Measurements from ENCODE around the gene SLC8B1.
"Not testable (repeated sequence)": the region's sequence is repeated elsewhere in the genome, so short reads cannot be mapped to it uniquely, and the experiment has no call there.

SLC8B1 gene

DNA sequence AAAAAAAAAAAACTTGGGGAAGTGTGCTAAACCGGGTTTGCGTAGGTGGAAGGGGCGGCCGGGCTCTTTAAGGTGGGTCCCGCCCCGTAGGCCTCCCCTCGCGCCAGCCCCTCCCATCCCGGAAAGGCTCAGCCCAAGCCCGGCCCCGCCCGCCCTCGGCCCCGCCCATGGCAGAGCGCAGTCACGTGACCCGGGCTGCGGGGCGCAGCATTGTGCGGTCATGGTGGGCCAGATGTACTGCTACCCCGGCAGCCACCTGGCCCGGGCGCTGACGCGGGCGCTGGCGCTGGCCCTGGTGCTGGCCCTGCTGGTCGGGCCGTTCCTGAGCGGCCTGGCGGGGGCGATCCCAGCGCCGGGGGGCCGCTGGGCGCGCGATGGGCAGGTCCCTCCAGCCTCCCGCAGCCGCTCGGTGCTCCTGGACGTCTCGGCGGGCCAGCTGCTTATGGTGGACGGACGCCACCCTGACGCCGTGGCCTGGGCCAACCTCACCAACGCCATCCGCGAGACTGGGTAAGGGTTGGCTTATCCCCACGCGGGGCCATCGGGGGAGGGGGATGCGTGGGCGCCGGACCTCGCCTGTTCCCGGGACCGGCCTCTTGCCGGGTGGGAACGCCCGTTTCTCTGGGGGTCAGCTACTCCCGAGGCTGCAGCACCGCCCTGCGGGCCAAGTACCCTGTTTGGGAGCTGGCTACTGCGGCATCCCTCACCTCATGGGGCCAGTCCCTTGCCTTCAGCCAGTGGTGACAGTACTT, 23.6 kb upstream of the SLC8B1 start, which contains the start of gene PLBD2:
Gene PLBD2 (plus strand): TSS at position 207 of the 752 bp plus-strand sequence. CDS start 14 bp downstream, at position 221.
- DNase-seq (ENCODE audit: low read depth in 3 of 3) = peak; percentile 91 to 94 (median 92)

DNA sequence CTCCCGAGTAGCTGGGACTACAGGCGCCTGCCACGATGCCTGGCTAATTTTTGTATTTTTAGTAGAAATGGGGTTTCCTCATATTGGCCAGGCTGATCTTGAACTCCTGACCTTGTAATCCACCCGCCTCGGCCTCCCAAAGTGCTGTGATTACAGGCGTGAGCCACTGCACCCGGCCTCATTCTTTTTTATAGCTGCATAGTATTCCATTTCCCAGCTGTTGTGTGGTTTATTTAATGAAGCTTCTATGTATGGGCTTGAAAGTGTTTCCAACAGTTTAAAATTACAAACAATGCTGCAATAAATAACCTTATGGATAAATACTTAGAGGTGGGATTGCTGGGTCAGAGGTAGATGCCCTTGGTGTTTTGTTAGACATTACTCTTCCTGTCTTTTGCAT, 19.3 kb upstream of the SLC8B1 start:
- not testable (repeated sequence) for DNase-seq (ENCODE audit: low read depth in 3 of 3)

DNA sequence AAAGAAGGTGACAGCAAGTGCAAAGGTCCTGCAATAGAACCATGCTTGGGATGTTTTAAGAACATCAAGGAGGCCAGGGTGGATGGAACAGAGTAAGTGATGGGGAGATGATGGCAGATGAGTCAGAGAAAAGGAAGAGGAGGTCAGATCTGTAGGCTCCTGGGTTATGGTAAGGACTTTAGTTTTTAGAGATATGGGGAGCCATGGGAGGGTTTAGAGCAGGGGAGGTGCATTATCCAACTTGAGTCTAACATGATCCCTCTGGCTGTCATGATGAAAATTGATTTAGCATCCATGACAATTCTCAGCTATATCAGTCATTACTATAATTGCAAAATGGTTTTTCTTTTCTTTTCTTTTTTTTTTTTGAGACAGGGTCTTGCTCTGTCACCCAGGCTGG, 16.2 kb upstream of the SLC8B1 start:
- DNase-seq (ENCODE audit: low read depth in 3 of 3) = no peak

DNA sequence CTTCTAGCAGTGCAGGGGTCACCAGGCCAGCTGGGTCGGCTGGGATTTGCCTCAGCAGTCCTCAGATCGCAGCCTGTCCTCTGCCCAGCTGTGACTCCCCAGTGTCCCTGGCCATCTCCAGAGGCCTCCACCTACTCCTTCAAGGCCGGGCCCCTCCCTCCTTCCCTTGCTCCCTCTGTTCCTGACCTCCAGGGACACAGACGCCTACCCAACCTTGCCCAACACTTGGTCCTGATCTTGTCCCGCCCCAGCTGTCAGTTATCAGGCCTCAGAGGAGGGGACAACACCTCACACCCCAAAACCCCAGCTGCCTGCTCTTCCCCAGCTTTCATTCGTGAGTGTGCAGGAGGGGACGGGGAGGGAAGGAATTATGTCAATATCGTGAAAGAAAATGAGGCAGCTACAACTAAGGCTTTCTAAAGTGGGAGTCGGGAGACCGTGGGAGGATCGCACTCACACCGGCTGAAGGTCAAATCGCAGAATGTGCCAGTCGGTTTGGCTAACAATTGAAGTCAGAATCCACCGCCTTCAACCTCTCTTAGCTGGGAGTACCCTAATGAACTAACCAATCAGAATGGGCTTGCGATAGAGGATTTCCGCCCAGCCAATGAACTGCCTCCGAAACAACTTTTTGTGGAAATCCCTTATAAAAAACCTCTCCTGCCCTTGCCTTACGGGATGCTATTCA, 14.1 kb upstream of the SLC8B1 start:
- DNase-seq (ENCODE audit: low read depth in 3 of 3) = no peak

DNA sequence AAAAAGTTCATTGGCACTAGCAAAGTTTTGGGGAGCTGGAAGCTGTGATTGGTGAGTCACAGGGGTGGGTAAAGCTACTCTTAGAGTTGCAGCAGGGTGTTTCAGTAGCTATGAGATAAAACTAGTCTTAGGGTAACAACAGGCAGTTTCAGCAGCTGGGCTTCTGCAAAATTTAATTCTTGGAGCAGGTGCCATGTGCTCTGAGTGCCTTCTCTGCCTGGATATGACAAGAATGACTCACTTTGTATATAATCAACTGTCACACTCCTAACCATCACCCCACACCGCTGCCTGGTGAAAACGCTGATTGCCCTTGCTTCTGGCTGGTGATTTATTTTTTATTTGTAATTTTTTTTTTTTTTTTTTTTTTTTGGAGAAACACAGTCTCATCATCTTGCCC, 13.0 kb upstream of the SLC8B1 start:
- no peak for DNase-seq (ENCODE audit: low read depth in 3 of 3)

DNA sequence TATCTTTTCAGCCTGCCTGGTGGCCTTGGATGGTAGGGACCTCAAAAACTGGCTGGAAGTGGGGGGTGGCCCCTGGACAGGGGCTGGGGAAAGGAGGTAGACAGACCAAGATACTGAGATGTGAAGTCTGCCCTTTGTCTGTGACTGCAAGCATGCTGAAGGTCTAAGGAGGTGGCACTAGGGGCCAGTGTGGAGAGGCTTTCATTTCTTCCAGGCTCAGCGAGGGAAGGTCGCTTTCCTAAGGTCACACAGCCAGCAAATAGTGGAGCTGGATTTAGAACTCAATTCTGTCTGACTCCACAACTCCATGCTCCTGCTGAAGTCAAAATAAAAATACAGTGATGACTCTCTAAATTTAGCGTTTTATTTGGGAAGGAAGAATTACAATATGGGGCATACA, 12.2 kb upstream of the SLC8B1 start:
- DNase-seq (ENCODE audit: low read depth in 3 of 3) = no peak

DNA sequence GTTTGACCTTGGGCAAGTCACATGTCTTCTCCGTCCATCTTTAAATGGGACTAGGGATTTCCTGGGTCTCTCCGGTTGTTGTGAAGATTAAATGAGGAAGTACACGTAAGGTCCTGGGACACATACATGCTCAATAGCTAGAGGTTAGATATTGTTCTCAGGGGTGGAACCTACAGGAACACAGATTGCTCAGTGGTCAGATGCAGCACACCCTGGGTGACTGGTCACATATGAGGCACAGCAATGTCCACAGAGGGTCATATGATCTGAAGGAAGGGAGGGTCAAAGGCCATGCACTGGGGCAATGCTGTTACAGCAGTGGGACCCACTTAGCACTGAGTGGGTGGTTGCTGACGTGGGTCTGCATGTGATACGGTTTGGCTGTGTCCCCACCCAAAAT, 11.4 kb upstream of the SLC8B1 start:
- no peak for DNase-seq (ENCODE audit: low read depth in 3 of 3)

DNA sequence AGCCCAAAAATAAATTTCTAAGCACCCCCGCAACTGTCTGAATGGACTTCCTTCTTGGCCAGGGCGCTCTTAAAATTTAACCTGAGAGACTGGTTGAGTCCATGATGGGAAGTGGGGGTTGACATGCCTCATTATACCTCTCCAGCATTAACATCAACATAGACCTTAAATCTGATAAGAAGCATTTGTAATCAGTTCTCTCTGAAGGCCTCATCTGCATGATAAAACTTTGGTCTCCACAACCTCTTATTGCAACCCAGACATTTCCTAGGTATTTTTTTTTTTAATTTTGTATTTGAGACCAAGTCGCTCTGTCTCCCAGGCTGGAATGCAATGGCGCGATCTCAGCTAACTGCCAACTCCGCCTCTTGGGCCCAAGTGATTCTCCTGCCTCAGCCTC, 10.4 kb upstream of the SLC8B1 start:
- no peak for DNase-seq (ENCODE audit: low read depth in 3 of 3)

DNA sequence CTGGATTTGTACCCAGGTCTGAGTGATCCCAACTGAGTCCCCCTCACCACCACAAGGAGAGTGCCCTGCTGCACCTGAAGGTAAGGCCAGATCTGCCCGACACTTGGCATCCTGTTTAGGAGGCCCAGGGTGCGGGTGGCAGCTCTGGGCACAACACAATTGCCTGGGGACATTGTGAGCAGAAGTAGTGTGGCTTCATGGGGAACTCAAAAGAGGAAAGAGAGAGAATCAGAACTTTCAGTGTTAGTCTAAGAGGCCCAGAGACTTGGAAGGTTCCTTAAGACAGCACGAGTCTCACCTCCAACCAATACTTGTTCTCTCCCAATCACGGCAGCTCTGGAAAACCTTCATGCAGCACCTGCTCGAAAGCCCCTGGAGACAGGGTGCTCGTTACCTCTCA, 6.6 kb upstream of the SLC8B1 start:
- DNase-seq (ENCODE audit: low read depth in 3 of 3) = no peak

DNA sequence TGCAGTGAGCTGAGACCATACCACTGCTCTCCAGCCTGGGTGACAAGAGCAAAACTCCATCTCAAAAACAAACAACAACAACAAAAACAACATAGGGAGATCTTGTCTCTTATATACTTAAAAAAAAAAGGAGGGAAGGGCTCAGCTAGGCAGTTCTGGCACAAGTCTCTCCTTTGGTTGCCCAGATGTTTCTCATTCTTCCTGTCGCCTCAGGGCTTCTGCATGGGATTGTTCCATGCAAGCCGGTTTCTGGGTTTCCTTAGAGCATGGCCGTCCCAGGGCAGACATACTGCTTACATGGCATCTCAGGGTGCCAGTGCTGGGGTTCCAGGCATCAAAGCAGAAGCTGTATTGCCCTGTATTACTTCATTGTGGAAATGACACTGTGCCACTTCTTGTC, 5.2 kb upstream of the SLC8B1 start:
- DNase-seq (ENCODE audit: low read depth in 3 of 3) = no peak

DNA sequence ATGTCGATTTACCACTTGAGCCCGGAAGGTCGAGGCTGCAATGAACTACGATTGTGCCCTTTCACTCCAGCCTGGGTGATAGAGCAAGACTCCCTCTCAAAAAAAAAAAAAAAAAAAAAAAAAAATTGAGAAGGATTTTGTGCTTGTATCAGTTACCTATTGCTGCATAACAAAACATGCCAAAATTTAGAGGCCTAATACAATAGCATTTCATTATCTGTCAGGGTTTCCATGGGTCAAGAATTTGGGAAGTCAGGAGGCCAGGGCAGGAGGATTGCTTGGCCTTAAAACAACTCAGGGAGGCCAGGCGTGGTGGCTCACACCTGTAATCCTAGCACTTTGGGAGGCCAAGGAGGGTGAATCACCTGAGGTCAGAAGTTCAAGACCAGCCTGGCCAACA, 4.6 kb upstream of the SLC8B1 start:
- DNase-seq (ENCODE audit: low read depth in 3 of 3) = no peak

DNA sequence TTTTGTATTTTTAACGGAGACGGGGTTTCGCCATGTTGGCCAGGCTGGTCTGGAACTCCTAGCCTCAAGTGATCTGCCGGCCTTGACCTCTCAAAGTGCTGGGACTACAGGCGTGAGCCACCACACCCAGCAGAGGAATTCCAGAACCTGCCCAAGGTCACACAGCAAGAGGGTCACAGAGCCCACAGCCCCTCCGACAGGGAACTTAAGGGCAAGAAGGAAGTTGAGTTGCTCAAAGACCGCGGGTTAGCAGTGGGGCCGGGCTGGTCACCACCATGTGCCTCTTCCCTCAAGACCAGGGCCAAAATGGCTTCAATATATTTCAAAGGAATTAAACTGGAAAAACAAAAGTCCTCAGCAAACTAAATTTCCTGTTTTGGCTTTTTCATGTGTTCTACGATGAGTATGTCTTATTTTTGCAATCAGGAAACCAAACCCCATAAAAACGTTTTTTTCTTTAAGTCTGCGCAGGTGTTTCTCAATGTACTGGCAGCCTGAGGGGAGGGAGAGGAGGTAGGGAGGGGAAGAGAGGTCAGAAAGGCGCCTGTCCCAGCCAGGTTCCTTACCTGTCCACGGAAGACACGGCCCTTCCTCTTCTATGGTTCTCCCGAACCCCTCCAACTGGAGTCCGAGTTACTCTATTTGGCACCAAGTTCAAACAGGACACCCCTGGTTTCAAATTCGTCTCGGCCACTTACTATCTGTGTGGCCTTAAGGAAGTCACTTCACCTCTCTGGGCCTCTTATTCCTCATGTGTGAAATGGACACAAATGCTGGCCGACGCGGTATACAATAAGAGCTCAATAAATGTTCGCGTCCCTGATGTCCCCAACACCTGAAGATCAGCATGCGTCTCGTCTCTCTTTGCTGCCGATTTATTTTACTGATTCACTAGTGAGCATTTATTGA, 778 bp downstream of the SLC8B1 start:
- no peak for DNase-seq (ENCODE audit: low read depth in 3 of 3)

DNA sequence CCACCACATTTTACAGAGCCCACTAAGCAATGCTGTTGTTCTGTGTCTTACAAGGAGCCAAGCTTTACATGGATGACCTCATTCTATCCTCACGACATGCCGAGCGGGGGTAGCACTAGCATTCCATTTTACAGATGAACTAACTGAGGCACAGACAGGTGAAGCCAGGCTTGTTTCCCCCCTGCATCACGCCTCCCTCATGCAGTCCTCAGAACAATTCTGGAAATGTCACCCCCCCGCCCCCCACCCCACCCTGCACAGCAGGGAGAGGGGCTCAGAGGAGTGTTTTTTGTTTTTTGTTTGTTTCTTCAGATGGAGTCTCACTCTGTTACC, 1.5 kb downstream of the SLC8B1 start:
- no peak for DNase-seq (ENCODE audit: low read depth in 3 of 3)

DNA sequence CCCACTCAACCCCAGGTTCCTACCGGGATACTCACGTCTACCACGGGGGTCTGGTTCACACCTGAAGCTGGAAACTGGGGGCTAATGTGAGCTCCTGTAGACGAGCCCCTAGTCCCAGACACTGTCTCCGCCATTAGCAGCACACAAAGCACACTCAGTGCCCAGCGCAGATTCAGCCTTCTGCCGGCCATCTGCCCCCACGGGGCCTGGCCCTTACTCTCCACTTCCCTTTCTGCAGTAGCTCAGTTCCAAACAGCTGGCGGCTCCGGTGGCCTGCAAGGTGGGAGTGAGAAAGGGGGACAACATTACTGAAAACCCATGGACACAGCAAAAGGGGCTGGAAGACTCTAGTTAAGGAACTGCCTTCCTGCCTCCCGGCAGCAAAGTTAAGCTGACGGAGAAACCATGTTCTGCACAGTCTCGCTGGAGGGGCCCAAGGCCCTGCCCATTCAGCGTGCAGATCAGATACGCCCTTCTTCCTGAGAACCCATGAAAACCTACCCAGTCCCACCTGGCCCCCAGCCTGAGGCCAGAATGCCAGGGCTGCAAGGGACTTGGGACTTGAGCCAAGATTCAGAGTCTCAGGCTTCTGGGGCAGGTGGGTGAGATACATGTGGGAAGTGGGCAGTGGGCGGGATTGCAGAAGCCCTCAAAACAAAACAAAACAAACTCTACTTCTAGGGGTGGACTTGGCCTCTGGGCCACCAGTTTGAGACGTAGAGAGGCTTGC, 2.1 kb downstream of the SLC8B1 start:
- DNase-seq (ENCODE audit: low read depth in 3 of 3) = no peak

DNA sequence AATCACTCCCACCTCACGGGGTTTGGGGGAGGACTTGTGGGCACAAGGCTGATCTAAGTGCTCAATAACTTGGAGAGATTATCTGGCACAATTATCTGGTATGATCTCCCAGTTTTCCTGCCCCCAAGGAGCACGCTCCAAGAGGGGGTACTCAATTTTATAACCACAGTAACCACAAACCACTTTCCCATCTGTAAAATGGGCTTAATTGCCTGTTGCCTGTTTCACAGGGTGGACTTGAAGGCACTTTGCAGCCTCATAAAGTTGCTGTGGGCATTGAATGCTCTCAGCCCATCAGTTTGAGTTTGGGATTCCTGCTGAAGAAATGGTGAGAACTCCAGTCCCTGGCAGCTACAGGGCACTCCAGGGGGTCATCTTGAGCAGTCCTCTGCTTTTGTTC, 4.4 kb downstream of the SLC8B1 start:
- DNase-seq (ENCODE audit: low read depth in 3 of 3) = no peak

DNA sequence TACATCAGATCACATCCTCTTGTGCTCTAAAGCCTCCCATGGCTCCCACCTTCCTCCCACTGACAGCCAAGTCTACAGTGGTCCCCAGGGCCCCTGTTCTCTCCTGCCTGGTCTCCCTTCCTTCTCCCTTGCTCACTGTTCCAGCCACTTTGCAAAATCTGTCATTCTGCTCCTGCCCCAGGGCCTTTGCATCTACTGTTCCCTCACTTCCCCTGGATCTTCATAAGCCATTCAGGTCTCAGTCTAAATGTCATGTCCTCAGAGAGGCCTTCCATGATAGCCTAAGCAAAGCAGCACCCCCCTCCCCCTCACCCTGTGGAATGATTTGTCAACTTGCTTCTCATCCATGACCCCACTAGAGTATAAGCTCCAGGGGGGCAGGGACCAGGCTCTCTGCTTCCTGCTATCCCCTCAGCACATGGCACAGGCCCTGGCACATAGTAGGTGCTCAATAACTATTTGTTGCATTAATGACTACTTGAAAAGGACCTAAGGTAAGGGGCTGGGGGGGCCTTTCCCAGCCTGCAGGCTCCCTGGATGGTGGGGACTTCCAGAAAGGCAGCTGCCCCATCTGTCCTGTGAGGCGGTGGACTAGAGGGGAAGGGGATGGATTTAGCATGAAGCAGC, 5.0 kb downstream of the SLC8B1 start:
- DNase-seq (ENCODE audit: low read depth in 3 of 3) = no peak

DNA sequence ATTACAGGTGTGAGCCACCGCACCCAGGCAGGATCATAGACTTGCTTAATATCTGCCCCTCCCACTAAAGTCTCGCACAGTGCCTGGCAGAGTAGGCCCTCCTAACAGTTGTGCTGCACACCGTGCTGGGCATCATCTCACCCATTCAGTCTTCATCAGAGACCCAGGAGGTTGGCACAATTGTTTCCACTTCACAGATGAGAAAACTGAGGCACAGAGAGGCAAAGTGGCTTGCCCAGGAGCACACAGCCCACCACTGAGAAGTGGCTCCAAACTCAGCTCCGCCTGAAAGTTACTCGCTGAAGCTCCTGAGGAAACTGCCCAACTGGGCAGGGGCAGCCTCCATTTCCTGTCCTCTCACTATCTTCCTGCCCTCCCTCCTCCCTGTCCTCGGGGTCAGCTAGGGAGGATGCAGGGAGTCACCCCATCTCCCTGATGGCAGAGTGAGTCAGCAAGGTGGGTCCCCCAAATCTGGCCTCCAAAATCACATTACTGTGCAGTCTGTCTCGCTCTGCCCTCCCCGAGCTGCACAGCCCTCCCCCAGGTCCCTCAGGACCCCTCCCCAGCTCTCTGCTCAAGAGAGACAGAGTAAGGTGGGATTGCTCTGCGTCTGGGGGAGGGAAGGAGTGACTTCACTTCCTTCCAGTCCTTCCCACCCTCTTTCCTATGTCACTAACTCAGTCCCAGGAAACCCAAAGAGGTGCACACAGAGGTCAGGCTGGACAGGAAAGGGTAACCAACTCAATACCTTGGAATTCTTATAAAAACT, 5.7 kb downstream of the SLC8B1 start:
- no peak for DNase-seq (ENCODE audit: low read depth in 3 of 3)

DNA sequence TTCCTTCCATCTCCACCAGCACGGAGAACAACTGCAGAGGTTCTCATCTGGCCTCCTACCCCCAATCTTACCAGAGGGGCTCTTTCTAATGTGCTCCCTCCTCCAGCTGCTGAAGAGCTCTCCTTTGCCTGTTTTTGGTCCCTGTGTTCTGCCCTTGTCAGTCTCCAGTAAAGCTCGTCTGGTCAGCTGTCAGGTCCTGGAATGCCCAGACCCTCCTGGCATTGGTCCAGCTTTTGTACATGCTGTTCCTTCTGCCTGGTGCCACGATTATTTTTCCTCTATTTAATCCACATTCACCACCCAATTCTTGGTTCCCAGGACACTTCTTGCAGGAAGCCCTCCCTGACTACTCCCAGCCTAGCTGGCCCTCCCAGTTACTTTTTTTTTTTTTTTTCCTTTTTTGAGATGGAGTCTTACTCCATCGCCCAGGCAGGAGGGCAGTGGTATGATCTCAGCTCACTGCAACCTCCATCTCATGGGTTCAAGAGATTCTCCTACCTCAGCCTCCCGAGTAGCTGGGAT, 6.5 kb downstream of the SLC8B1 start:
- no peak for DNase-seq (ENCODE audit: low read depth in 3 of 3)

DNA sequence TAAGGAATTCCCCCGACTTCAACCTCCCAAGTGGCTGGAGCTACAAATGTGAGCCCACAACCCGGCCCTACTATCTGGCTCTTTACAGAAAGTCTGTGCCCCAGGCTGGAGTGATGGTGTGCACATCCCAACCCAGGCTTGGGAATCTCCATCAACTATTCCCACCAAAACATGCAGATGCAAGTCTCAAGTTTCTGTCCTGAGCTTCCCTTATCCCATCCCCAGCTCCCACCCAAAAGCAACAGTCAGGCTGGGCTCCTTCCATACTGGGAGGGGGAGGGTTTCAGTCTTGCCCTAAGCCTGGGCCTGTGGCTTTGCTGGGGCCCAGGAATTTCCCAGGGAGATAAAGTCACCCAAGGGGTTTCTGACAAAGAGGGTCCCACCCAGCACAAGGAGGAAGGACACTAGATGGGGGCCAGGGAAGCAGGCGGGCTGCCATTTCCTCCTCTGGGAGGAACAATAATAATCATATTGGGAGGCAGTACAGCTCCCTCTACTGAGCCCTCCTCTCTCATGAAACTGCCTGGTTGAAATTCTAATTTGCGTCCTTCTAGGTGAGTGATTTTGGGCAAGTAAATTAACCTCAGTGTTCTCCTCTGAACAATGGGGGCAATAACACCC, 8.0 kb downstream of the SLC8B1 start:
- DNase-seq (ENCODE audit: low read depth in 3 of 3) = no peak

DNA sequence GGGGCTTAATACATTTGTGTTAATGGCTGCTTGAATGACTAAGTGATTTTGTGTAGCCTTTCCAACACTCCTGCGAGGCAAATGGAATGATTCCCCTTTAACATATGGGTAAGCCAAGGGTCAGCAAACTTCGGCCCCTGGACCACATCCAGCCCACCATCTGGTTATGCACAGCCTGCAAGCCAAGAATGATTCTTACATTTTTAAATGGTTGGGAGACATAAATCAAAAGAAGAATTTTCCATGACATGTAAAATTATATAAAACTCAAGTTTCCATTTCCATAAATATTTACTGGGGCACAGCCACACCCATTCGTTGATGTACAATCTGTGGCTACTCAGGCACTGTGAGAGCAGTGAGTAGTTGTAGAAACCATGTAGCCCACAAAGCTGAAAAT, 9.0 kb downstream of the SLC8B1 start:
- no peak for DNase-seq (ENCODE audit: low read depth in 3 of 3)
